Stomach (tissue), 9 donors: Measurements from ENCODE around the gene RIC8A. TPM values are rescaled to one million over a fixed set of nuclear protein-coding genes. Genes with fewer than 3 reads are reported as not detected.

Experiments
- DNase-seq, 2 donors: peaks; one replicate each; pipeline versions ENCODE4 v3.0.0 to v3.0.0-alpha.2; 2013 to 2019
- H3K27ac ChIP-seq, 5 donors: fragments of 200-600 bp in 4 of 5; sonication (generic) in 4 of 5; one replicate each; pipeline ENCODE4 v1.5.1; 2013 to 2019; ENCODE audit warnings: mild to moderate bottlenecking in 1 of 5, moderate library complexity in 1 of 5
- H3K27me3 ChIP-seq, 3 donors: fragments of 200-600 bp; sonication (generic); one replicate each; pipeline ENCODE4 v1.5.1; 2017 to 2019; ENCODE audit warnings: mixed run types in 1 of 3
- H3K36me3 ChIP-seq, 4 donors: fragments of 200-600 bp; sonication (generic); 1 replicate in 3 of 4; 2 replicates in 1 of 4; pipeline ENCODE4 v1.5.1; 2016 to 2019
- H3K4me1 ChIP-seq, 4 donors: fragments of 200-600 bp; sonication (generic); one replicate each; pipeline ENCODE4 v1.5.1; 2016 to 2019
- H3K4me3 ChIP-seq, 4 donors: fragments of 200-600 bp; sonication (generic) in 3 of 4; one replicate each; pipeline ENCODE4 v1.5.1; 2016 to 2019; ENCODE audit warnings: mild to moderate bottlenecking in 1 of 4
- H3K9me3 ChIP-seq, 4 donors: fragments of 200-600 bp; sonication (generic); one replicate each; pipeline ENCODE4 v1.5.1; 2016 to 2019
- EP300 ChIP-seq: sonication (generic); formaldehyde crosslinking; IDR thresholded peaks from one replicate; pipeline ENCODE4 v1.6.1; 2017; ENCODE audit warnings: antibody characterized with exemption
- POLR2A ChIP-seq, 4 donors: fragments of 450-650 bp; IDR thresholded peaks; one replicate each; pipeline ENCODE4 v1.6.1; 2016; ENCODE audit warnings: antibody characterized with exemption in 4 of 4, control low read depth in 2 of 4, mild to moderate bottlenecking in 1 of 4, moderate library complexity in 1 of 4
- POLR2AphosphoS5 ChIP-seq, 3 donors: sonication (generic); formaldehyde crosslinking; IDR thresholded peaks; one replicate each; pipeline ENCODE4 v1.6.1; 2016; ENCODE audit warnings: antibody characterized with exemption in 3 of 3
- WGBS, 5 donors: extraction: QIAGEN DNeasy Blood & Tissue Kit in 3 of 5; methylation state at CpG; one replicate each; pipeline versions ENCODE4 v1.1.5 to v1.1.7; 2013 to 2018; 5-methylcytosine and 5-hydroxymethylcytosine counted together
- intact Hi-C: fragments of 100-400 bp; cut with DNase I; formaldehyde crosslinking; loops from one replicate; pipeline ENCODE4 v1.15.1; 2023; ENCODE audit warnings: low total_unique reads
- polyA plus RNA-seq, 3 donors: library from polyadenylated mRNA; stranded (reverse); fragments of 200-250 nt; gene quantifications; one replicate each; pipeline ENCODE4 v1.2.3, GENCODE V29; 2013
- total RNA-seq, 5 donors: library from RNA; depleted of rRNA; stranded (reverse); fragments of >200 nt; gene quantifications; one replicate each; pipeline versions ENCODE4 v1.1.0 to v1.2.3, GENCODE V29; 2014 to 2016
- TF ChIP-seq, protein P1 (sequence below), 7 experiments: fragments of 450-650 bp in 4 of 7; fragments of 200-600 bp in 3 of 7; sonication (generic) in 3 of 7; IDR thresholded peaks; one replicate each; pipeline ENCODE4 v1.5.1; 2016 to 2019; ENCODE audit warnings: antibody characterized with exemption in 7 of 7, control low read depth in 2 of 7, mild to moderate bottlenecking in 1 of 7
- donor health status: healthy with polysubstance abuse.
- donor health status: Bipolar disorder and iron deficiency.
- donor health status: healthy.

Gene RIC8A
- total and polyA plus RNA-seq, 8 donors: 39.2 to 262 (median 63.9) TPM

DNA sequence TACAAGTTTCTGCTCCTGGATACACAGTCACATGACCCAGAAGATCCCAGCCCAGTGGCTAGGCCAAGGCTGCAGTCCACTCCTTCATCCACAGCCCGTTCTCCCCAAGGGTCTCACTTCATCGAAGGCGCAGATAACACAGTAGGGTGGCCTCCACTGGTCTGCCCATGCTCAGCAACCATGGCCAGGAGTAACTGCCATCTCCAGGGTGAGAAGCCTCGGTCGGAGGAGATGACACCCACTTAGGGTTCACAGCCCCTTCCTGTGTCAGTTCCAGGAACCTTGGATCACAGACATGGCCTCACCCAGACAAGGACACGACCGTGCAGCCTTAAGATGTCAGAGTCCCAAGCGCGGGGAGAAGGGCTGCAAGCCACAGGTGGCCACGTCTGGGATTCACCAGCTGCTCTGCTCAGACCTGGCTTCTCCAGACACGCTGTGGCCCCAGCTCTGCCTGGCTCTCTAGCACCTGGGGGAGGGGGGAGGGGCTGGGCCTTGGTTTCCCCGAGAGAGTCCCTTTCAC lies 2.9 kb upstream of the RIC8A start:
- WGBS, 5 donors: 83 to 88% (median 87%) methylated on average over 5 to 12 of the region's 12 CpGs
- H3K4me1 ChIP-seq: peaks cover 19 to 62% (median 51%) of the 10 kb centered on the region in 4 donors
- intact Hi-C loops: no loop called here
- peaks cover 12 to 62% (median 56%) of the 10 kb centered on the region in 4 donors for H3K36me3 ChIP-seq
- TF ChIP-seq EP300: no peak
- no peak for TF ChIP-seq POLR2A (IDR thresholded peaks at IDR 0.05)
- TF ChIP-seq POLR2AphosphoS5 (IDR thresholded peaks at IDR 0.05): no peak
- TF ChIP-seq, protein P1, sequence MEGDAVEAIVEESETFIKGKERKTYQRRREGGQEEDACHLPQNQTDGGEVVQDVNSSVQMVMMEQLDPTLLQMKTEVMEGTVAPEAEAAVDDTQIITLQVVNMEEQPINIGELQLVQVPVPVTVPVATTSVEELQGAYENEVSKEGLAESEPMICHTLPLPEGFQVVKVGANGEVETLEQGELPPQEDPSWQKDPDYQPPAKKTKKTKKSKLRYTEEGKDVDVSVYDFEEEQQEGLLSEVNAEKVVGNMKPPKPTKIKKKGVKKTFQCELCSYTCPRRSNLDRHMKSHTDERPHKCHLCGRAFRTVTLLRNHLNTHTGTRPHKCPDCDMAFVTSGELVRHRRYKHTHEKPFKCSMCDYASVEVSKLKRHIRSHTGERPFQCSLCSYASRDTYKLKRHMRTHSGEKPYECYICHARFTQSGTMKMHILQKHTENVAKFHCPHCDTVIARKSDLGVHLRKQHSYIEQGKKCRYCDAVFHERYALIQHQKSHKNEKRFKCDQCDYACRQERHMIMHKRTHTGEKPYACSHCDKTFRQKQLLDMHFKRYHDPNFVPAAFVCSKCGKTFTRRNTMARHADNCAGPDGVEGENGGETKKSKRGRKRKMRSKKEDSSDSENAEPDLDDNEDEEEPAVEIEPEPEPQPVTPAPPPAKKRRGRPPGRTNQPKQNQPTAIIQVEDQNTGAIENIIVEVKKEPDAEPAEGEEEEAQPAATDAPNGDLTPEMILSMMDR (IDR thresholded peaks at IDR 0.05): no peak
- peak overlapping the region in 1 of 5 donors; percentile 2 for H3K27ac ChIP-seq
- peak; percentile 6 to 14 for DNase-seq
- no peaks in the 10 kb centered on the region for H3K27me3 ChIP-seq
- no peaks in the 10 kb centered on the region for H3K9me3 ChIP-seq
- H3K4me3 ChIP-seq: peak overlapping the region in 1 of 4 donors; percentile 90

DNA sequence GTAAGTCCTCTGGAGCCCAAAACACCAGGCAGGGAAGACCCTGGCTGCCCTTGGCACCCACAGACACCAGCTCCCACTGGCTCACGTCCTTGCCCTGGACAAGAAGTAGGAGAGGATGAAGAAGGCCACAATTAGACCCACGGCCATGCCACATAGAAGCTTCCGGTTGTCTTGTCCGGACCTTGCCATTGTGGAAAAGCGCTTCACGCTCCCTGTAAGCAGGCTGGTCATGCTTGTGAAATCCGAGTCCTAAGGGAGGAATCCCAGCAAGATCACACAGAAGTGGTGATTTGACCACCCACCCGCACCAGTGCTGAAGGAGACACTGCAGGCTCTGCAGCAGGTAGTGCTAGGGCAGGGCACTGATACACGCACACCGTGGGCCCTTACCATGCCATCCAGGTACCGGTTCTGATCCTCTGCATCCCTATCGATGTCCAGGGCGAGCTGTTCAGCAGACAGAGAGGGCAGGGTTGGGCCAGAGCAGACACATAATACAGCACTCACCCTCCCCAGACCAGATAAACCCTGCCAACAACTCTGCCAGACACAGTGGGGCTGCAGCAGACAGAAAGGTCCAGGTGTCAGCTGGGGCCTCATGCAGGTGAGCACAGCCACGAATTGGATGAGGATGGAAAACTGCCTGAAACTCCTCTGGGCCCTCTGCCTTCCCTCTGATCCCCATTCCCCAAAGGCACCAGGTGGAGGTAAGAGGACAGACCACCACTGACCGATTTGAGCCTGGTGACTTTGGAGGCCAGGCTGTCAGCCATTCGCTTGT lies 2.1 kb upstream of the RIC8A start:
- peaks cover 27 to 69% (median 58%) of the 10 kb centered on the region in 4 donors for H3K4me1 ChIP-seq
- peaks cover 18 to 62% (median 60%) of the 10 kb centered on the region in 4 donors for H3K36me3 ChIP-seq
- no peaks in the 10 kb centered on the region for H3K27me3 ChIP-seq
- TF ChIP-seq EP300: no peak
- H3K27ac ChIP-seq: no peak overlapping the region
- intact Hi-C loops: no loop called here
- DNase-seq: peak; percentile 3 to 23
- no peaks in the 10 kb centered on the region for H3K9me3 ChIP-seq
- 86 to 90% (median 87%) methylated on average over 11 to 16 of the region's 16 CpGs for WGBS, 5 donors
- peak overlapping the region; percentile 82 to 100 (median 92) for H3K4me3 ChIP-seq

DNA sequence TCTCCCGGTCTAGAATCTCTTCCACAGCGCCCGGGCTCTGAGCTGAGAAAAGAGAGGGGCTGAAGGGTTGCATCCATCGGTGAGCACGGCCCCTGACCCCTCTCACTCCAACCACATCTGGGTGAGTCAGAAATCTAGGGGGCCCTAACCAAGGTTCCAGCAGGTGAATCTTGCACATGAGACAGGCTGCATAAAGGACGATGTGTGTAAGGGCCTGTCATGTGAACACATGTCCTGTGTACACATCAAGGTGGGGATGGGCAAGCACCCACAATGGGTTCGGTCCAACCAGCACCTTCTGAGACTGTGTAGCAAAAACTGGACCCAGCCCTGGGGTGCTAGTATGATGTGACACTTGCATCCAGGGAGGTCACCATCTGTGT lies 1.5 kb upstream of the RIC8A start:
- intact Hi-C loops: no loop called here
- Histone ChIP-seq H3K36me3 (peaks cover 22 to 62% (median 60%) of the 10 kb centered on the region in 4 donors), H3K9me3 (no peaks in the 10 kb centered on the region), H3K27me3 (no peaks in the 10 kb centered on the region), H3K27ac (peak overlapping the region in 4 of 5 donors; percentile 98 to 100 (median 99)), H3K4me1 (peaks cover 31 to 75% (median 64%) of the 10 kb centered on the region in 4 donors), H3K4me3 (peak overlapping the region; percentile 82 to 100 (median 92))
- TF ChIP-seq POLR2A (IDR thresholded peaks at IDR 0.05): no peak
- TF ChIP-seq, protein P1 (IDR thresholded peaks at IDR 0.05): no peak
- TF ChIP-seq POLR2AphosphoS5 (IDR thresholded peaks at IDR 0.05): no peak
- no peak for TF ChIP-seq EP300
- WGBS, 5 donors: 64 to 75% (median 71%) methylated on average over 6 to 7 of the region's 7 CpGs
- peak; percentile 11 to 23 for DNase-seq

DNA sequence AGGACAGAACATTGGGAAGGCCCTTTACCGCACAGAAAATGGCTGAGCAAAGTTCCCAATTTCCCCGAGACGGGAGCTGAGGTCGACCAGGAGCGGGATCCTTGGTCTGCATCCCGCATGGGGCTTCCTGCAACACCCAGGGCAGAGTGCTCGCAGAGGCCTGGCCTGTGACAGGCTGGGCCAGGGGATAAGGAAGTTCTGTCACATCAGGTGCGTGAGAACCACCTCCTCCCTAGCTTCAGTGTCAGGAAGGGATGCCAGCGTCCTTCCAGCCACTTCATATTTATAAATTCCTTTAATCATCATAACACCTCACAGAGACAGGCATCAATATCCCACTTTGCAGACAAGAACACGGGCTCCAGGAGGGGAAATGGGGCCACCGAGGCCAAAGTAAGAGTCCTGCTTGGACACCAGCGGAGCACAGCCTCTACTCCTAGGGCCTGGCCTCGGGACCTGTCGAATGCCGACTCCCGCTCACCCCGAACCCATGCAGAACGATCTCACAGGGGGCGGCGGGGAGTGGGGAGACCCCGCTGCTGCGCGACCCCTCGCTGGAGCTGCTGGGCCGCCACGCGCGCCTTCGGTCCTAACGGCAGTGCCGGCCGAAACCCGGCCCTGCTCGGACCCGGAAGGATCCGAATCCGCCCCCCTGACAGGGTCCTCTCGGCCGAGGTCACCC lies 841 bp upstream of the RIC8A start:
- no peaks in the 10 kb centered on the region for H3K27me3 ChIP-seq
- peak overlapping the region; percentile 82 to 100 (median 92) for H3K4me3 ChIP-seq
- intact Hi-C loops: no loop called here
- TF ChIP-seq POLR2AphosphoS5 (IDR thresholded peaks at IDR 0.05): no peak
- TF ChIP-seq, protein P1 (IDR thresholded peaks at IDR 0.05): no peak
- TF ChIP-seq EP300: no peak
- no peak for TF ChIP-seq POLR2A (IDR thresholded peaks at IDR 0.05)
- H3K36me3 ChIP-seq: peaks cover 25 to 62% (median 61%) of the 10 kb centered on the region in 4 donors
- H3K27ac ChIP-seq: peak overlapping the region; percentile 96 to 100 (median 99)
- WGBS, 5 donors: 1 to 2% (median 1%) methylated on average over 14 to 39 of the region's 39 CpGs
- no peaks in the 10 kb centered on the region for H3K9me3 ChIP-seq
- DNase-seq: peak; percentile 40 to 61
- peaks cover 31 to 79% (median 65%) of the 10 kb centered on the region in 4 donors for H3K4me1 ChIP-seq
